NCI-H2196 treated with DMSO at 0.1 percent for 48 hours (cell line): ENCODE results near the gene CXorf58.

Source experiments
- DNase-seq: peaks from one replicate; lab custom pipeline; 2025; ENCODE audit not compliant: unreplicated experiment; lab: John Stamatoyannopoulos, UW

CXorf58 gene

GRCh38 chrX:23900220-23900797 lies 7.5 kb upstream of the CXorf58 start:
- no peak for DNase-seq

GRCh38 chrX:23901060-23901459 lies 6.7 kb upstream of the CXorf58 start:
- no peak for DNase-seq

GRCh38 chrX:23901805-23902204 lies 6.0 kb upstream of the CXorf58 start:
- DNase-seq: peak; percentile 3

- peak; percentile 8 for DNase-seq
These were observed 5.4 kb upstream of the CXorf58 start for GRCh38 chrX:23902419-23902818.

GRCh38 chrX:23904096-23904495 lies 3.7 kb upstream of the CXorf58 start:
- DNase-seq: no peak

GRCh38 chrX:23907111-23907497 lies 702 bp upstream of the CXorf58 start:
- no peak for DNase-seq

- no peak for DNase-seq
These were observed 606 bp downstream of the CXorf58 start for GRCh38 chrX:23908219-23909004.

GRCh38 chrX:23911126-23911835 lies 3.5 kb downstream of the CXorf58 start:
- no peak for DNase-seq

- DNase-seq: no peak
These were observed 11.3 kb downstream of the CXorf58 start for GRCh38 chrX:23919148-23919547.

- DNase-seq: no peak
These were observed 12.0 kb downstream of the CXorf58 start for GRCh38 chrX:23919706-23920320.

GRCh38 chrX:23926015-23926414 lies 18.2 kb downstream of the CXorf58 start:
- no peak for DNase-seq

GRCh38 chrX:23930894-23931604 lies 23.2 kb downstream of the CXorf58 start:
- DNase-seq: no peak

GRCh38 chrX:23932046-23932445 lies 24.2 kb downstream of the CXorf58 start:
- no peak for DNase-seq

- no peak for DNase-seq
These were observed 27.3 kb downstream of the CXorf58 start for GRCh38 chrX:23935106-23935505.

GRCh38 chrX:23936180-23936579 lies 28.4 kb downstream of the CXorf58 start:
- no peak for DNase-seq

- DNase-seq: no peak
These were observed 29.3 kb downstream of the CXorf58 start for GRCh38 chrX:23937100-23937499.

GRCh38 chrX:23938690-23939089 lies 30.9 kb downstream of the CXorf58 start:
- no peak for DNase-seq

GRCh38 chrX:23939203-23939602 lies 31.4 kb downstream of the CXorf58 start:
- DNase-seq: no peak

- DNase-seq: no peak
These were observed 36.4 kb downstream of the CXorf58 start for GRCh38 chrX:23944234-23944633.

GRCh38 chrX:23945206-23945605 lies 37.4 kb downstream of the CXorf58 start:
- no peak for DNase-seq

GRCh38 chrX:23952391-23952790 lies 44.6 kb downstream of the CXorf58 start:
- DNase-seq: no peak
